HG03521 (cell line): ENCODE measurements around the gene CCNI2.
A peak's percentile ranks its signal among the peaks of the same experiment; 100 is the strongest.

Experiments used
- ATAC-seq: cut with Tn5 transposase; IDR thresholded peaks from one replicate; pipeline ENCODE4 v1.9.1; 2021; ENCODE audit warnings: mild to moderate bottlenecking, moderate library complexity; ENCODE audit not compliant: unreplicated experiment

The CCNI2 gene

GRCh38 chr5:132749506-132749905 is 2.3 kb downstream of the CCNI2 start:
- ATAC-seq: no peak

GRCh38 chr5:132750471-132751230 is 3.4 kb downstream of the CCNI2 start:
- peak; percentile 33 for ATAC-seq

GRCh38 chr5:132751444-132751843 is 4.2 kb downstream of the CCNI2 start:
- peak; percentile 33 for ATAC-seq

GRCh38 chr5:132751971-132752580 is 4.8 kb downstream of the CCNI2 start:
- ATAC-seq: no peak

DNA sequence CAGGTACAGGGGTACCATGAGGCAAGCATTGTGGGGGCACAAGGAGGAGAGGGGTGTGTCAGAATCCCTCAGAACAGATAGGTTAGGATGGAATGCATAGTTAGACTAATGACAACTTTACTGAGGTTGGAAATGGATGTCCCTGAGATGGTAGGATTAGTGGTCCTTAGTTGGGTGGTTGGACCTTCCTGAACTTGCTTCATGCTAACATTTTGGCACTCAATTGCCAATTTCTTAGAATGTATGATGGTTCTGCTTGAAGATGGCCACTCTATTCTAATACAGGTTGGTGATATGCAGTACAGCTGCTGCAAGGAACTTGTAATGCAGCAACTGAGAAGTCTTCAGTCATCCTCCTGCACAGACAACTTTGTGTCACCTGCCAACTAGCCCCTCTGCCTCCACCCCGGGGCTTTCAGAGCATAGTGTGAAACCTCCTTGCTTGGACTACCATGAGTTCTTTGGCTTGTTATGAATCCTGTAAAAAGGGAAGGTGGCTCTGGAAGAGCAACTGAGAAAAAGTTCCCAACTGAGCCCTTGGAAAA is 5.4 kb downstream of the CCNI2 start:
- no peak for ATAC-seq

- ATAC-seq: no peak
Measured at GRCh38 chr5:132753135-132753987, 6.1 kb downstream of the CCNI2 start.

GRCh38 chr5:132754111-132754510 is 6.9 kb downstream of the CCNI2 start:
- ATAC-seq: no peak

DNA sequence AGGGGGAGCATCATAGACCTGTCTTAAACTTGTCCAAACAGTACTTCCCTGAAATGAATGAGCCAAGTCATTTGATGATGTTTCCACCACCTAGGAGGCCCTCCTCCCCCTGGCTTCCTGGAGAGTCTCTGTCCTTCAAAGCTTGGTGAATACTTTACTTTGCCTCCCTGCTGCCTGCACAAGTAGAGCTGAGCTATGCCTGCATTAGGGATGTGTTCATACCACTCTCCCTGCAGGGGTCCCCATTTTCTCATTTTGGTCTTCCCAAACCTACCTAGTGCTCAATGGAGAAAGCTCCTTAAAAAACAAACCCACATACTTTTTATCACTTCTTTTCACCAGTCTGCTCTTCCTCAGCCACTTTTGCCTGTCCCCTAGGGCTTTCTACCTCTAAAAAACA is 7.7 kb downstream of the CCNI2 start:
- ATAC-seq: no peak

DNA sequence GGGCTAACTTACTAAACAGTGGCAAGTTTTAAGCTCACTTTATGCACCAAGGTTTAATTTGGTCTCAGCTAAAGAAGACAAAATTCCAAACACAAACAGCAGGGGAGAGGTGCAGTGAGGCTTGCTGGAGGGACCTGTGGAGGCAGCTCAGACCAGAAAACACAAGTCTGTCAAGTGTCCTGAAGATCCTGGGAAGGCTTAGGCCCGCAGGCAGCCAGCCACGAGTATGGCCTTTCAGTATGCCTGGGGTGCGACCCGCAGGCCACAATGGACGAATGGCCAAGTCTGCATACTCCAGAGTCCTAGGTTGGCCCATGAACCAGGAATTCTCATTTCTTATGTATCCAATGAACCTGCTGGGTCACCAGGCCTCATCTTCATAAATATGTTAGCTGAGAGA is 9.3 kb downstream of the CCNI2 start:
- ATAC-seq: no peak

GRCh38 chr5:132758451-132758850 is 11.2 kb downstream of the CCNI2 start:
- no peak for ATAC-seq

GRCh38 chr5:132759114-132760048 is 12.2 kb downstream of the CCNI2 start:
- no peak for ATAC-seq

DNA sequence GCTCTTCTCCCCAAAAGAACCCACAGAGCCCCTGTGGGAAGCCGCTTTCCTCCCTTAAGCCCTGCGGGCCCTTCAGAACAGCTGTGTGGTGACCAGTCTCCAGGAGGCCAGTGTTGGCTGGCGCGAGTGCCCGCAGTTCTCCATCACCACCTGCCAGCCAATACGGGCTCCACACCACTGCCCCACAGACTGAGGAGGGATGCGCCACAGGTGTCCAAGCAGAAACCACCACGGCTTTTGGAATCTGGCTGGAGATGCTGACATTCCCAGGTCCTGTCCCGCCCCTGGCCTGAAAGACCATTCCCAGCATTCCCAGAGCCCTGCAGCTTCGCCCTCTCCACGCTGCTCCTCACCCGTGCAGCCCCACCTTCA is 12.8 kb downstream of the CCNI2 start:
- ATAC-seq: no peak

DNA sequence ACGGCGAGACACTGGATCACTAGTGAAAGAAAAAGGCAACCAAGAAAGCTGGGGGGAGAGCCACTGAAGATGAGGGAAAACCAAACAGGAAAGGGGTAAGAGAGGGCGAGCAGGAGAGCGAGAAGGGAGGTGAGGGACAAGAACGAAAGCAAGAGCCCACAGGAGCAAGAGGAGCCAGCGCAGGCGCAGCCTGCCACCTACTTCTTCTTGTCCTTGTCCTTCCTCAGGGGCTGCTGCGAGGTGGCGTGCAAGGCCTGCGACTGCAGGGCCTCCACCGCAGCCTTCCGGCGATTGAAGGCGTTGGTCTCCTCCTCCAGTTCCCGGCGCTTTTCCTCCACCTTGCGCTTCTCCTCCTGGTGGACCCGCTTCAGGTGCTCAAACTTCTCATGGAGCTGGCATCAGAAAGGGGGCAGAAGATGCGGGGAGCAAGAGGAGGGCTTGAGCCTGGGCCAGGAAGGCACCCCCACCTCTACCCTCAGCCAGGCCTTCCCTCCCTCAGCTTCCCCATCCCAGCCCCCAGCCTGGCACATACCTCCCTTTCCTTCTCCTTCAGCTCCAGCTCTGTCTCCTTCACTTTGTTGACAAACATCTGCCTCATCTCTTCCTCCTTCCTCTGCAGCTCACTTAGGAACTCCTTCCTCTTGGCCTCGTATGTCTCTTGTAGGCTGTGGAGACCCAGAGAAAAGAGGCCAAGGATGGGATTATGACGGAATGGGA is 13.5 kb downstream of the CCNI2 start:
- ATAC-seq: no peak

GRCh38 chr5:132761321-132762240 is 14.4 kb downstream of the CCNI2 start:
- ATAC-seq: no peak

GRCh38 chr5:132762246-132763000 is 15.2 kb downstream of the CCNI2 start:
- no peak for ATAC-seq

DNA sequence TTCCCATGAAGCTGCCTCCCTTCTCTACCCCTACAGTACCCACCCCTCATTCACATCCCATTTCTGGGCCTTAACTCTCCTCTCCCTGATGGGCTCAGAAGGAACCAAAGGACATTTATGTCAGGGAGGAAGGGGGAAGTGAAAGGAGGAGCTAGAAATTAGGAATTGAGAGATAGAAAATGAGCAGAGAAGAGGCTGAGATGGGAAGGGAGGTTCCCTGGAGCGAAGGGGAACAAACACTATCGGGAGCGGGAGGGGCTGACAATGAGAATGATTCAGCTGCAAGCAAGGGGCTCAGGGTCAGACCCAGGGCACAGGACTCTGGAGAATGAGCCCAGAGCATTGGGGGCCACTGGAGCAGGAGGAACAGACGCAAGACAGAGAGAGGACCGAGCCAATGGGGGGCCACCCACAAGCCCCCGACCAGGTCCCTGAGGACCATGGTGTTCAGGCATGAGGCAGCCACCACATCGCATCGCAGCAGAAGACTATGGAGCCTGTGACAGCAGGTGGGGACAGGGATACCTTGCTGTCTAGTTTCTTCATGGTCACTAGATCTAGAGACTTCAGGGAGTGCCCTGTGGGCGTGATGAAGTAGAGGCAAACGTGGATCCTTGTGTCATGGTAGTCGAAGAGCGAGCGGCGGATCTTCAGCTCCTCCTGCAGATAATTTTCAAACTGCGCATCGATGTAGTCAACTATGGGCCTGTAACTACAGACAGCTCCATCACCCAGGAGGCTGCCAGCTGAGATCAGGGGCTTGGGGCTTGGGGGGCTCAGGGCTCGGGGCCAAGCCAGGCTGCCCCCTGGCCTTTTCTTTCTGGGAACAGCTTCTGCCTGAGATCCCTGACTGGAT is 16.2 kb downstream of the CCNI2 start:
- ATAC-seq: no peak

DNA sequence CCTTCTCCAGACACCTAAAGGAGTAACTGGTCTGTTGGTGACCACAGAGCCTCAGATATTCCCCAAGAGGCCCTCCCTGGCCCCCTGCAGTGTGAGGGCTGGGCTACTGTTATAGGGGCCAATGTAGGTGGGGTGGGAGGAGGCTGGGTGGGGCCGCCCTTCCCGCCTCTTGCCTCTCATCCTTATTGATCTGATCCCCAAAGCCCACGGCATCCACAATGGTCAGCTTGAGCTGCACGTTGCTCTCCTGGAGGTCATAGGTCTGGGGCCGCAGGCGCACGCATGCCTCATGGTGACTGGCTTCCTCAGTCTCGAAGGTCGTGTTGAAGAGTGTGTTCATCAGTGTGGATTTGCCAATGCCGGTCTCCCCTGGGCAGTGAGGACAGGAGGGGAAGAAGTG is 16.8 kb downstream of the CCNI2 start:
- no peak for ATAC-seq
